ENCODE data around the gene PLA2G7. TPM values are rescaled to one million over a fixed set of nuclear protein-coding genes. Genes with fewer than 3 reads are reported as not detected.

PLA2G7 gene
- total and polyA plus RNA-seq, 2 donors (not counting 3 experiments of a cell fraction or from before 2014, with no cell fraction given) = not detected

DNA sequence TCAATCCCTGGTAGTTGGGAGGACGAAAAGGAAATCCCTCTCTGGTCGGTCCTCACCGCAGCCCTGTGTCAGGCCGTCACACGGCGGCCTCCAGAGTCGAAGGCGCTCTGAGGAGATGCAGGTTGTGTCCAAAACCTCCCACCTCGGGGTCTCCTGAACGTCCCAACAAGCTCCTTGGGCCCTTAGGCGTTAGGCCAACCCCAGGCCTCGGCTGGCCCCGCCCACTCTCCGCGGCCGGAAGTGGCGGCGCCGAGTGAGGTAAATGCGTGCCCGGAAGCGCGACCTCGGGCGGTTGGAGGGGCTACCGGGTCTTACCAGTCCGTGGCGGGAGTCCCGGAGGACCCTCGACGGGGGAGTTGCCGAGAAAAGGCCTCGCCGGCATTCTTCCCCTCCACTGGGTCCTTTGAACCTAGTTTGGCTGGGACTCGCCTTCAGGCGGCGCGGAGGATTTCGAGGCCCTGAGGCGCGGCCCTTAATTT, 47.5 kb downstream of the PLA2G7 start, which contains the start of gene TDRD6:
TSS of gene TDRD6 (plus strand) at position 267 of the 479 bp plus-strand sequence. CDS start 244 bp downstream, outside the sequence.
- no TSS peak for BruUV-seq (replicated peaks)

More for the DNA sequence above, 47.5 kb downstream of the PLA2G7 start, which contains the start of gene TDRD6:
- intact Hi-C loops (cut with micrococcal nuclease) = no loop called here
- no peaks in the 10 kb centered on the region for H3K4me1 ChIP-seq (ENCODE audit: control insufficient read depth, extremely low read depth, insufficient read depth, low read length)
- no peaks in the 10 kb centered on the region for H3K9me3 ChIP-seq (replicated peaks; ENCODE audit: control insufficient read depth, insufficient read depth, low read length)
- DNase-seq (ENCODE audit: low read depth, low spot score) = no peak
- no peak within 1 kb of the TSS for H3K27ac ChIP-seq (ENCODE audit: insufficient read depth, low read depth, low read length)
- no peak for FAIRE-seq
- TF ChIP-seq GATA2 (IDR thresholded peaks at IDR 0.05; ENCODE audit: insufficient read depth, insufficient read length, low read depth, low read length) (no peak), FOS (IDR thresholded peaks at IDR 0.05; ENCODE audit: borderline replicate concordance, insufficient read depth, low read length) (no peak), JUN (IDR thresholded peaks at IDR 0.05; ENCODE audit: borderline replicate concordance, insufficient read depth, insufficient read length, low read depth) (no peak), POLR2A (IDR thresholded peaks at IDR 0.05; ENCODE audit: low read depth, low read length) (no peak)
- TF ChIP-seq, protein P1, sequence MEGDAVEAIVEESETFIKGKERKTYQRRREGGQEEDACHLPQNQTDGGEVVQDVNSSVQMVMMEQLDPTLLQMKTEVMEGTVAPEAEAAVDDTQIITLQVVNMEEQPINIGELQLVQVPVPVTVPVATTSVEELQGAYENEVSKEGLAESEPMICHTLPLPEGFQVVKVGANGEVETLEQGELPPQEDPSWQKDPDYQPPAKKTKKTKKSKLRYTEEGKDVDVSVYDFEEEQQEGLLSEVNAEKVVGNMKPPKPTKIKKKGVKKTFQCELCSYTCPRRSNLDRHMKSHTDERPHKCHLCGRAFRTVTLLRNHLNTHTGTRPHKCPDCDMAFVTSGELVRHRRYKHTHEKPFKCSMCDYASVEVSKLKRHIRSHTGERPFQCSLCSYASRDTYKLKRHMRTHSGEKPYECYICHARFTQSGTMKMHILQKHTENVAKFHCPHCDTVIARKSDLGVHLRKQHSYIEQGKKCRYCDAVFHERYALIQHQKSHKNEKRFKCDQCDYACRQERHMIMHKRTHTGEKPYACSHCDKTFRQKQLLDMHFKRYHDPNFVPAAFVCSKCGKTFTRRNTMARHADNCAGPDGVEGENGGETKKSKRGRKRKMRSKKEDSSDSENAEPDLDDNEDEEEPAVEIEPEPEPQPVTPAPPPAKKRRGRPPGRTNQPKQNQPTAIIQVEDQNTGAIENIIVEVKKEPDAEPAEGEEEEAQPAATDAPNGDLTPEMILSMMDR (IDR thresholded peaks at IDR 0.05; ENCODE audit: extremely low read depth in 1 of 2, insufficient read depth in 1 of 2, low read depth in 1 of 2, low read length in 2 of 2) = no peak
- TF ChIP-seq, protein P2, sequence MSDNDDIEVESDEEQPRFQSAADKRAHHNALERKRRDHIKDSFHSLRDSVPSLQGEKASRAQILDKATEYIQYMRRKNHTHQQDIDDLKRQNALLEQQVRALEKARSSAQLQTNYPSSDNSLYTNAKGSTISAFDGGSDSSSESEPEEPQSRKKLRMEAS (IDR thresholded peaks at IDR 0.05; ENCODE audit: insufficient read depth, insufficient read length) = no peak
- H3K4me3 ChIP-seq (replicated peaks in 1 of 3; ENCODE audit: insufficient read depth in 1 of 3, low read depth in 1 of 3, low read length in 3 of 3) = no peak within 1 kb of the TSS
- no peaks in the 10 kb centered on the region for H4K20me1 ChIP-seq (replicated peaks; ENCODE audit: control insufficient read depth, extremely low read depth, insufficient read depth, low read length)
- no peaks in the 10 kb centered on the region for H3K9me1 ChIP-seq (replicated peaks; ENCODE audit: control insufficient read depth, extremely low read depth, insufficient read depth, low read length)
- ChIA-PET POLR2A (no interaction called here), CTCF (no interaction called here)
- peaks cover 0 to 3% of the 10 kb centered on the region in 2 experiments for H3K27me3 ChIP-seq (ENCODE audit: control insufficient read depth in 2 of 2, insufficient read depth in 2 of 2, low read length in 2 of 2)
- H3K79me2 ChIP-seq (ENCODE audit: control insufficient read depth, insufficient read depth, low read length) = no peaks in the 10 kb centered on the region
- H3K36me3 ChIP-seq (ENCODE audit: control insufficient read depth in 2 of 2, extremely low read depth in 1 of 2, insufficient read depth in 2 of 2, low read length in 2 of 2) = no peaks in the 10 kb centered on the region
- dilution Hi-C loops (cut with MboI; ENCODE audit: extremely low pct_ligation_motif_present, low sequenced_read_pairs) = no loop called here
- no peak within 1 kb of the TSS for H3K4me2 ChIP-seq (ENCODE audit: insufficient read depth, low read length)
- no peak within 1 kb of the TSS for H2AFZ ChIP-seq (ENCODE audit: low read depth, low read length)
- H3K9ac ChIP-seq (replicated peaks; ENCODE audit: extremely low read depth, insufficient read depth, low read length) = no peak within 1 kb of the TSS

All from endothelial cell of umbilical vein (primary cell).